Thyroid gland (tissue), 4 donors: ENCODE measurements around the gene KRT10.

Experiments
- POLR2A ChIP-seq, 2 donors: fragments of 450-650 bp; IDR thresholded peaks; one replicate each; pipeline ENCODE4 v1.6.1; 2017; ENCODE audit warnings: antibody characterized with exemption in 2 of 2, mild to moderate bottlenecking in 2 of 2, moderate library complexity in 1 of 2
- TF ChIP-seq, protein P1 (sequence below), 6 experiments: fragments of 200-600 bp in 3 of 6; fragments of 450-650 bp in 3 of 6; sonication (generic) in 3 of 6; IDR thresholded peaks; one replicate each; pipeline ENCODE4 v1.5.1; 2016 to 2019; ENCODE audit warnings: antibody characterized with exemption in 6 of 6, mild to moderate bottlenecking in 2 of 6, inconsistent platforms in 1 of 6, moderate library complexity in 1 of 6

DNA sequence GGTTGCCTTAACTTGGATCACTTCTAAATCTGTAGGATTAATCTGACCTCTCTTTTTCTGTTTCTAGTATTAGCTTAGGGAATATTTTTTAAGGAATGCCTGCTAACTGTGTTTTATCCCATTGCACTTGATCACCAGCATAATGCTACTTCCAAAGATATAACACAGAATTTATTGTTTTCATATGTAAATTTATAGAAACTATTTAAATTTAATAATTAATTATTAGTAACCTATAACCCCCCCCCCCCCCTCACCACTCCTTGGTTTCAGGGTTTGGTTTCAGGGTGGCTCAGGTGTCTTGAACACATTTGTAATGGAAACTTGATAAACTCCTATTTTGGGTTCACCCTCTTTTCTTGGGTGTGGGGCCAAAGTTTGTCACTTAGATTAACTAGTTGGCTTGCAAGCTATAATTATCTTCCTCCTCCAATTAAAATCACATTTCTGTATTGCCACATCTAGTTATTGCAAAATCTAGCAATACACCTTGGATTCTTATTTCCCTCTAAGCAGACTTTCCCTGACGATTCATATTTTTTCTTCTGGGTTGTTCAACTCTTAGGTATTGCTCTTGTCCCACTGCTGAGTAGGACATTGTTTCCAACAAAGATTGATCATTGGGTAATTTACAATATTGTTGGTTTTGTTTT, 26.3 kb upstream of the KRT10 start:
- TF ChIP-seq POLR2A (IDR thresholded peaks at IDR 0.05): no peak
- TF ChIP-seq, protein P1, sequence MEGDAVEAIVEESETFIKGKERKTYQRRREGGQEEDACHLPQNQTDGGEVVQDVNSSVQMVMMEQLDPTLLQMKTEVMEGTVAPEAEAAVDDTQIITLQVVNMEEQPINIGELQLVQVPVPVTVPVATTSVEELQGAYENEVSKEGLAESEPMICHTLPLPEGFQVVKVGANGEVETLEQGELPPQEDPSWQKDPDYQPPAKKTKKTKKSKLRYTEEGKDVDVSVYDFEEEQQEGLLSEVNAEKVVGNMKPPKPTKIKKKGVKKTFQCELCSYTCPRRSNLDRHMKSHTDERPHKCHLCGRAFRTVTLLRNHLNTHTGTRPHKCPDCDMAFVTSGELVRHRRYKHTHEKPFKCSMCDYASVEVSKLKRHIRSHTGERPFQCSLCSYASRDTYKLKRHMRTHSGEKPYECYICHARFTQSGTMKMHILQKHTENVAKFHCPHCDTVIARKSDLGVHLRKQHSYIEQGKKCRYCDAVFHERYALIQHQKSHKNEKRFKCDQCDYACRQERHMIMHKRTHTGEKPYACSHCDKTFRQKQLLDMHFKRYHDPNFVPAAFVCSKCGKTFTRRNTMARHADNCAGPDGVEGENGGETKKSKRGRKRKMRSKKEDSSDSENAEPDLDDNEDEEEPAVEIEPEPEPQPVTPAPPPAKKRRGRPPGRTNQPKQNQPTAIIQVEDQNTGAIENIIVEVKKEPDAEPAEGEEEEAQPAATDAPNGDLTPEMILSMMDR (IDR thresholded peaks at IDR 0.05): no peak
